NK-92 (cell line): Measurements from ENCODE around the gene ACACA.
"Not testable (repeated sequence)": the region's sequence is repeated elsewhere in the genome, so short reads cannot be mapped to it uniquely, and the experiment has no call there.

Experiments used
- DNase-seq: peaks from one replicate; lab custom pipeline; 2025; ENCODE audit not compliant: unreplicated experiment; lab: John Stamatoyannopoulos, UW

The ACACA gene

DNA sequence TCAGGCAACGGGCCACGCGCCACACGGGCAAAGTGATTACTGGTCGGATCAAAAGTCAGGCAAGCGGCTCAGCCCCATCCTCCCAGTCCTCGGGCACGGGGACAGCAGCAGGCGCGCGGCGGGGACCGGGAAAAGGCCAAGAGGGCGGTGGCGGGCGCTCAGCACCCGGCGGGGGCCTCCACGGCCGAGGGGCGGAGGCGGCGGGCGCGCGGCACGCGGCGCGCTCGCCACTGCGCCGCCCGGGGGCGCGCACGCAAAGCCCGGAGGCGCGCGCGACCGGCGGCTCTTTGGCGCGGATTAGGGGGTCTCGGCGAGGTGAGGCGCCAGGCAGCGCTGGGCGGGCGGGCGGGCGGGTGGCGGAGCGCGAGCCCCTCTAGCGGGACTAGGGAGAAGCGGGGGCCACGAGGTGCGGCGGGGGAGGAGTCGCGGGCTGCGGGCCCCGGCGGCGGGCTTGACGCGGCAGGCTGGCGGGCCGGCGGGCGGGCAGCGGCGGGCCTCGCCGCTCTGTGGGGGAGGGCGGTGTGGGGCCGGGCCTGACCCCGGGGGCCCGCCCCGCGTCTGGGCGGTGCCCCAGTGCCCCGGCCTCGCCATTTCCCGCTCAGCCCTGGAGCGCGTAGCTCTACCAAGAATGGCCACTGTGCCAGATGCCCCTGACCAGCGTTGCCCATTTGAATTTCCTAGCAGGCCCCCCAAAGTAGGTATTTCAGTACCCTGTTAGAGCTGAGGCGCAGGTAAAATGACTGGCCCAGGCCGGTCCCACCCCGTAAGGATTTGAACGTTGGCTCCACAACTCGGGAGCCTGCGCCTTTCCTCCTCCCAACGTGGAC lies at the start of gene ACACA, which contains the start of gene TADA2A:
Gene ACACA, minus strand, starts transcription at position 202 of the 827 bp plus-strand sequence. CDS start 537 bp downstream, outside the sequence.
Gene TADA2A, plus strand, starts transcription at position 252 of the 827 bp plus-strand sequence. CDS start 4,480 bp downstream, outside the sequence.
- no peak for DNase-seq

DNA sequence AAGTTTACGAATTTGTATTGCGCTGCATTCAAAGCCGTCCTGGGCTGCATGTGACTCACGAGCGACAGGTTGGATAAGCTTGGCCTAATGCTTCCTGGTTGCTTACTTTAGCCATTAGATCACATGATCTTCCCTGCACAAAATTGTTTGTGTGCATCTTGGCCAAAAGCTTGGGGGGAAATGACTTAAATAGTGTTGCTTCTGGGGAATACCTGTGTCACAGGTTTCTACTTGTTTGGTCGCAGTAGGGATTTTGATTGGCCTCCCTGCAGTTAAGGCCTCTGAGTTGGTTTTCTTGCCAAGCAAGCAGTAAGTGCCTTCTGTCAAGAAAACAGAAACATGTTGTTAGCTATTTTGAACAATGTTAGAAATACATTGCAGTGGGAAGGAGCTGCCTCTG lies 43.5 kb upstream of the ACACA start:
- DNase-seq, result no peak

DNA sequence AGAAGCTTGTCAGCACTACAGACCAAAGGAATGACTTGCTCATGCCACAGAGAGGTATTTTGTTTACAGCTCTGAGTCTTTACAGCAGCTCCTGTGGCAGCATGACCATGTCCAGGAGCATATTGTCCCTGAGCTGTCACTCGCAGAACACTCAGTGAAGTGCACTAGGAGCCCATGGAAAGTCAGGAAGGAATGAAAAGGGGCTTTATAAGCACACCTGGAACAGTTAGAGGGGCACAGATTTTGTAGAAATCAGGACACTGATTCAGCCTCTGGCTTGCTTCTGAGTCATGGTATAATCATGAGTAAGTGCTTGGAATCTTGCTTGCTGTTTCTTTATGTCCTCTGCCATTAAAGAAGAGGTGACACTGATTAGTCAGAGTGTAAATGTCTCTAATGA lies 41.0 kb upstream of the ACACA start:
- DNase-seq, result no peak

DNA sequence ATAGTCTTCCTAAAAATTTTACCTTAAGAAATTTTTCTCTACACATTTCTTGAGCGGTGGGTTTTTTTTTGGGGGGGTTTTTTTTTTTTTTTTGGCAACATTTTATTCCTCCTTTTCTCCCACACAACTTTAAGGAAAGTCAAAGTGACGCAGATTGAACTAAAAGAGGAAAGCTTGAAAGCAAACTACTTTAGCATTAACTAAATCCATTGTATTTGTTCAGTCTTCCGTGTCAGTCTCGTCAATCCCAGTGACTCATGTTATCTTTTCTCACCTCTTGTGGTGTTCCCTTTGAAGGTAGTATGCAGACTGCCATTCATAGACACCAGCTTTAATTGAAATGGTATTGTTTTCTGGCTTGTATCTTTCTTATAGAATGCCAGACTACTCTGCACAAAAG lies 39.4 kb upstream of the ACACA start:
- no peak for DNase-seq

- DNase-seq, result not testable (repeated sequence)
Measured at GRCh38 chr17:37441369-37442014, 34.9 kb upstream of the ACACA start.

DNA sequence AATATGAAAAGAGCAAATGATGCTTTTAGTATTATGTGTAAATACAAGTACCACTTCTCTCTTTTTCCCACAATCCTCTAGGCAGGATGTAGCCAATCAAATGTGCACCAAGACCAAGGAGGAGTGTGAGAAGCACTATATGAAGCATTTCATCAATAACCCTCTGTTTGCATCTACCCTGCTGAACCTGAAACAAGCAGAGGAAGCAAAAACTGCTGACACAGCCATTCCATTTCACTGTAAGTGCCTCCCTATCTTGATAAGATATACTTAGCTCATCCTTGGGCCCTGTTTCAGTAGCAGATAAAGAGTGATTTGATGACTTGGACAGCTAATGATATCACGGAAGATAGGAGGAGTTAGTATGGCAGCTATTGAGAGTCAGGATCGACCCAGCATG lies 33.8 kb upstream of the ACACA start:
- no peak for DNase-seq

GRCh38 chr17:37438141-37438540 lies 31.5 kb upstream of the ACACA start:
- no peak for DNase-seq

- DNase-seq, result no peak
Measured at GRCh38 chr17:37432671-37433070, 26.0 kb upstream of the ACACA start.

DNA sequence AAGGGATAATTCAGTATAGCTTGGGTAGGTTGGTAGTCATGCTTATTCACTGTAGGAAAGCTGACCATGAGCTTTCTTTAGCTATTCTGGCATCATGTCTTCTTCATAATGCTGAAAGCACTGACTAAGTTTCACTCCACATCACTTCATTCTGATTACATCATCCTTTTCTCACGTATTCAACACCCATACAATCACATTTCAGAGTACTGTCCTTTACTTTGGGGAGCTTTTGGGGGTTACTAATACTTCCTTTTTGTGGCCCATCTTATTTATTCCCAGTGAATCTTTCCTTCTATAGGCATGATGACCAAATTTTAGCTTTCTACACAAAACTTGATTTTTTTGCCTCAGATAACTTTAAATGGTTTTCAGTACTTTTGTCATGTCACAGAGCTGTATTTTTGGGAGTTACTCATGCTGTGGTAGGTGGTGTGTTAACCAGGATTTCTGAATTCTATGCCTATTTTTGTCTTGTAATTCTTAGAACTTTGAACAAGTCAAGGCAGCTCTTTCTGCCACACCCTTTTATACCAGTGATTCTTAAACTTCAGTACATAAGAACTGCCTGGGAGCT lies 23.5 kb upstream of the ACACA start:
- DNase-seq, result no peak

- DNase-seq, result no peak
Measured at GRCh38 chr17:37429453-37429852, 22.8 kb upstream of the ACACA start.

GRCh38 chr17:37429039-37429438 lies 22.4 kb upstream of the ACACA start:
- no peak for DNase-seq

GRCh38 chr17:37425268-37425667 lies 18.6 kb upstream of the ACACA start:
- no peak for DNase-seq

DNA sequence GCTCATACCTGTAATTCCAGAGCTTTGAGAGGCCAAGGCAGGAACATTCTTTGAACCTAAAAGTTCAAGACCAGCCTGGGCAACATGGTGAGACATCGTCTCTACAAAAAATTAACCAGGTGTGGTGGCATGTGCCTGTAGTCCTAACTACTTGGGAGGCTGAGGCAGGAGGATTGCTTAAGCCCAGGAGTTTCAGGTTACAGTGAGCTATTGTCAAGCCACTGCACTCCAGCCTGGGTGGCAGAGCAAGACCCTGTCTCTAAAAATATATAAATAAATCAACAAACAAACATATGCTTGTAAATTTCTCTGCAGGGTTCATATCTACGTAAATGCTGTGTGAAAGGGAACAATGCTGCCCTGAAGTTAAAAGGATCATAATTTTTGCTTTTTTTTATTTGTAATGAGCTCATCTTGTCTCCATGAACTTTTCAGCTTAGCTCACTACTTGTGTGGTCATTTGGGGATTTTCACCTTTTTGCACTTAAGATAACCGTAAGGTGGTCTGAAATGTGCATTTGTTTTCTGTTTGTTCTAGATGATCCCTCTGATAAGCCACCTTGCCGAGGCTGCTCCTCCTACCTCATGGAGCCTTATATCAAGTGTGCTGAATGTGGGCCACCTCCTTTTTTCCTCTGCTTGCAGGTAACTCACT lies 16.5 kb upstream of the ACACA start:
- DNase-seq, result no peak

GRCh38 chr17:37417852-37418251 lies 11.2 kb upstream of the ACACA start:
- DNase-seq, result no peak

DNA sequence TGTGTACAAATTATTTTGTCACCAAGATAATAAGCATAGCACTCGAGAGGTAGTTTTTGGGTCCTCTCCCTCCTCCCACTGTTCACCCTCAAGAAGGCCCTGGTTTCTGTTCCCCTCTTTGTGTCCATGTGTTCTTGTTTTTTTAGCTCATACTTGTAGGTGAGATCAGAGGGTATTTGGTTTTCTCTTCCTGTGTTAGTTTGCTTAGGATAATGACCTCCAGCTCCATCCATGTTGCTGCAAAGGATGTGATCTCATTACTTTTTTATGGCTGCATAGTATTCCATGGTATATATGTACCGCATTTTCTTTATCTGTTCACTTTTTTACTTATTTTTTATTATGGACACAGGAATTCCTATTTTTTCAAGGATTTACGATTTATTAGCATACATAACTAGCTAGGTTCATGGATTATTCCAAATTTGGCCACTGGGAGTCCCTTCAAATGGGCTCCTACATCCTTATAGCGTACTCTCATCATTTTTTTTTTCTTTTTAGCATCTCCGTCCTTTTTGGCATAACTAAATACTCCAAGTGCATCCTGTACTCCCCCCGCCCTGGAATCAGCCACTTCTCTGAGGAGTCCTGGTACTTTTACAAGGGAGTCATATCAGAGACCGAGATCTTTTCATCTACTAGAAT lies 7.4 kb upstream of the ACACA start:
- no peak for DNase-seq

- DNase-seq, result no peak
Measured at GRCh38 chr17:37410357-37410756, 3.7 kb upstream of the ACACA start.

- not testable (repeated sequence) for DNase-seq
Measured at GRCh38 chr17:37408145-37408479, 1.5 kb upstream of the ACACA start.

DNA sequence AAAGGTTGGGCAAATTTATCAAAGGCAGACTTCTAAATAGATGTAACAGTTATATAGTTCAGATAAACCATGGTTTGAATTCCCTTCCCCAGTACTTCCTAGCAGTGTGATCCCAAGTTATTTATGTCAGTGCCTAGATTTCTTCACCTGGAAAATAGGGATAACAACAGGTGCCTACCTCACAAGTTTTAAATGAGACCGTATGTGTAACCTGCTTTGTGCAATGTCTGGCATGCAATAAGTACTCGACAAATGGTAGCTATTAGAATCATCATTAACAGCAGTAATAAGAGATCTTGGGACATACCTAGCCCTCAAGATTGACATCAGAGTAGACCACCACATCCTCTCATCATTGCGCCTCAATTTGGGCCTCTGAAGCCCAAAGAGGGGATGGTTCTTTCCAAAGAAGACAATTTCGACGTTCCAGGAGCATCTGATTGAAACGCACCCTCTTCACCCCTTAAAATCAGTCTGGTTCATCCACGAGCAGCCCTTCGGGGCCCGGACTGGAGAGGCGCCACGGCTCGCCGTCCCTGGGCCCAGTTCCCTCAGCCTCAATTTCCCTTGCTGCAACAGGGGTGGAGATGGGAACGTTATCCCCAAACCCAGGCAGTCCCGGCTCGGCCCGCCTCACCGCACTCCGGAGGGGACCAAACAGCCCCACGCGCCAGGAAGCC lies 541 bp downstream of the ACACA start:
- DNase-seq, result no peak

DNA sequence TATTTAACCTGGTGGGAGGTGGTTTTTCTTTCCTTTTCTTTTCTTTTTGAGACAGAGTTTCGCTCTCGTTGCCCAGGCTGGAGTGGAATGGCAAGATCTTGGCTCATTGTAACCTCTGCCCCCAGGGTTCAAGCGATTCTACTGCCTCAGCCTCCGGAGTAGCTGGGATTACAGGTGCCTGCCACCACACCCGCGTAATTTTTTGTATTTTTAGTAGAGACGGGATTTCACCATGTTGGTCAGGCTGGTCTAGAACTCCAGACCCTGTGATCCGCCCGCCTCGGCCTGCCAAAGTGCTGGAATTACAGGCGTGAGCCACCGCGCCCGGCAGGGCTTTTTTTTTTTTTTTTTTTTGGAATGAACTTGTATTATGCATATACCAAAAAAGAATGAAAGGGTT lies 1.1 kb downstream of the ACACA start:
- DNase-seq, result not testable (repeated sequence)

- no peak for DNase-seq
Measured at GRCh38 chr17:37400505-37400904, 6.1 kb downstream of the ACACA start.
